NCI-H1417 (cell line): Measurements from ENCODE around the gene DIO3.

Experiments
- DNase-seq, 3 experiments: peaks; one replicate each; lab custom pipeline; 2025; lab: John Stamatoyannopoulos, UW

Gene DIO3

DNA sequence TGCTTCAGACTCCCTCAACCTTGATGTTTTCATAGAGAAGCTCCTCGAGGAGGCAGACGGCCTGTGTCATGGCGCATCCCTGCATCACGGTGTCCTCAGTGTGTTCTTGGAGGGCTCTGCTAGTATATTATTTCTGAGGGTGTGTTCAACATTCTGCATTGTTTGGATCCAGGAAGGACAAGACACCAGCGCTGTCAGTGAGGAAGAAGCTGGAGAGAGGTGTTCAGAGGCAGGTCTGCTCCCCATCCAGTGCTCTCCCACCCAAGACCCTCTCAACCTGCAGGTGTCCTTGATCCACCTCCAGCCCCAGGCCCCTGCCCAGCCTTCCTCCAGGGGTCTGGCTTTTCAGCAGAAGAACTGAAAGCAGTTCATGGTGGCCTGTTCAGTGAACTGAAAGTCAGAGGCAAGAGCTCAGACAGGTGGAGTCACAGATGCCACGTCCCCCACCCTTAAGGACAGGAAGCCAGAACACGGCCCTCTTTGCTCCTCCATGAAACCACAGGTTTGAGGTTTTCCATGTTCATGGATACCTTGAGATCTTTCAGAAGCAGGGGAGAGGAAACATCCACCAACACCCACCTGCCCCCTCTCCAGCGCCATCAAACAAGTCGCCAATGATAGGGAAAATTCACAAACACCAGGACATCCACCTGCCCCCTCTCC lies 37.4 kb downstream of the DIO3 start:
- DNase-seq, result no peak

- no peak for DNase-seq
Measured at GRCh38 chr14:101599234-101599885, 38.1 kb downstream of the DIO3 start.

- no peak for DNase-seq
Measured at GRCh38 chr14:101600336-101600890, 39.1 kb downstream of the DIO3 start.

- DNase-seq, result no peak
Measured at GRCh38 chr14:101600891-101601605, 39.8 kb downstream of the DIO3 start.

GRCh38 chr14:101601606-101602465 lies 40.5 kb downstream of the DIO3 start:
- DNase-seq, result no peak

GRCh38 chr14:101602466-101602840 lies 41.2 kb downstream of the DIO3 start:
- no peak for DNase-seq

- no peak for DNase-seq
Measured at GRCh38 chr14:101603096-101603495, 41.8 kb downstream of the DIO3 start.

- no peak for DNase-seq
Measured at GRCh38 chr14:101604228-101604934, 43.1 kb downstream of the DIO3 start.

DNA sequence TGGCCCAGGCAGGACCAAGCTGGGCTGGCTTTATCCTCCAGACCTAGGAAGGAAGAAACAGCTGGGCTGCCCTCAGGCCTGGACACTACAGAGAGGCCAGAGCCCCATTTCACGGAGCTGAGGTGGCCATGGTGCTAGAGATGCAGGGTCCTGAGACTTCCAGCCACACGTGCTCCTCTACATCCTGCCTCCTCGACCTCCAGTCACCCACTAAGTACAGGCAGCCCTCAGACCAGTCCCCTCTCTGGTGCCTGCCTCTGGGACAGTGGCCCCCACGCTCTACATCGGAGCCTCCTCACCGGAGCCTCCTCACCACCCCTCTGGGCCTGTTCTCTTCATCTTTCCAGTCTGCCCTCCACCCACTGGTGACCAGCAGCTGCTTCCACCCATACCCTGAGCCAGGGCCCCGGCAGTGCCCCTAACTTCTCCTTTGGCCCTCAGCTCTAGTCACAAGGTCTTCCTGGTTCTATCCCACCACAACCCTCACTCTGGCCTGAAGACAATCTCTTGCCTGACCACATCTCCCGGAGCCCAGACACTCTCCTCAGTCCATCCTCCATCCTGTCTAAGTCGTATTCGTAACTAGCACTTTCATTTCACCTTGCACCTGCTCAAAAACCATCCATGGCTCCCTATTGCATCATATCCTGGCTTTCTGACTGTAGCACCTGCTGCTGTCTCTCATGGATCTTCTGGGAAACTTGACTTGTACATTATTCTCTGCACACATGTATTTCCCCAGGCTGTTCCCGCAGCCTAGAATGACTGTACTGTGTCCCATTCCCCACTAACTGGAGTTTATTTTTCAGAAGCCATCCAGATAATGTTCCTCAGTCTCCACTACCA lies 43.9 kb downstream of the DIO3 start:
- no peak for DNase-seq

DNA sequence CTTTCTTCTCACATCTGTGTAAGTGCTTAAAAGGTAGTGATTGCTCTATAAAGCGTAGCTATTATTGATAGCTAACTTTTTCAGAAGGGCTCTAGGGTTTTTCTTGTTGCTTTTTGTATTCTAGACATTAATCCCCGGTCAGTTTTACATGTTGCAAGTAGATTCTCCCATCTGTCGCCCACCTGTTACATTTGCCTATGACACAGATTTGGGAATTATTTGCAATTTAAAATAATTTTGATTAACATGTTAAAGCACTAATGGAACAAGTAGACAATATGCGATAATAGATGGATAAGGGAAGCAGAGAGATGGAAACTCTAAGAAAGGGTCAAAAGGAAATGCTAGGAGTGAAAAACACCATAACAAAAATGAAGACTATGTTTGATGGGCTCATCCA lies 44.5 kb downstream of the DIO3 start:
- no peak for DNase-seq
